Measurements from ENCODE around the gene ELOVL5. TPM values are rescaled to one million over a fixed set of nuclear protein-coding genes. Genes with fewer than 3 reads are reported as not detected.

ELOVL5 gene
- total and polyA plus RNA-seq, 2 experiments from 2014 or later, result 83.3 to 180 TPM

DNA sequence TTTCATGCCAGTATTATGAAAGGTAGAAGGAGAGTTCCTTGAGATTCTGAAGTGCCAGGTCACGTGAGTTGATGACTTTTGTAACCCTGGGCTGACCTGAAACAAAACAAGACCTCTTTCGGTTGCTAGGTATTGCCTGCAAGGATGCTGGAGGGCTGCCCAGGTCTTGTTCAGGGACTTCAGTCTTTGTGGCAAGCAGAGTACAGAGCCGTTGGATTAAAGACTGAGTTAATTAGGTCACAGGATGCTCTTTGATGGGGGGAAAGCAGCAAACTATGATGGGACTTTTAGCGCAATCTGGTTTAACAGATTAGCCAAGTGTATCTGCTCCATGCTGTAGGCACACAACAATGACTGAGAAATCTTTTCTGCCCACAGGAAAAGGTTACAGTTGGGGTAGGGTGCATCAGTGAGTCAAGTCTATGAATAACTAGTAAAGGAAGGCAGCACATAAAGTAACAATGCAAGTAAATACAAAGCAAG lies 12.8 kb upstream of the ELOVL5 start:
- Histone ChIP-seq H3K79me2 (replicated peaks; ENCODE audit: insufficient read depth) (no peaks in the 10 kb centered on the region), H3K4me3 (no peak overlapping the region), H4K20me1 (replicated peaks; ENCODE audit: insufficient read depth) (no peaks in the 10 kb centered on the region), H2AFZ (no peak overlapping the region), H3K4me2 (no peak overlapping the region), H3F3A (replicated peaks; ENCODE audit: low read depth) (no peaks in the 10 kb centered on the region), H3K9me2 (ENCODE audit: insufficient read depth) (no peaks in the 10 kb centered on the region), H3K36me3 (ENCODE audit: insufficient read depth) (no peaks in the 10 kb centered on the region), H3K27ac (ENCODE audit: low read depth) (no peak overlapping the region), H3K4me1 (ENCODE audit: insufficient read depth) (peaks cover 16% of the 10 kb centered on the region), H3K27me3 (ENCODE audit: insufficient read depth) (0 out of 2 replicates have a peak, but pooled peaks cover 4% of the 10 kb centered on the region)
- DNase-seq (ENCODE audit: low spot score) (no peak), ATAC-seq (no peak)
- H3K9me3 Mint-ChIP-seq, result peaks cover 18% of the 10 kb centered on the region
- H3K27me3 Mint-ChIP-seq (ENCODE audit: insufficient read depth, low read depth, poor library complexity), result peaks cover 11% of the 10 kb centered on the region
- TF ChIP-seq CREB1 (CRISPR knock-in tag; IDR thresholded peaks at IDR 0.05; ENCODE audit: low read depth) (no peak), ZNF331 (CRISPR knock-in tag; IDR thresholded peaks at IDR 0.05; ENCODE audit: low read depth) (no peak), NANOG (IDR thresholded peaks at IDR 0.05; ENCODE audit: borderline replicate concordance) (no peak), EZH2 (IDR thresholded peaks at IDR 0.05; ENCODE audit: low read depth, unreplicated experiment) (no peak), ZNF462 (CRISPR knock-in tag; IDR thresholded peaks at IDR 0.05) (no peak), REST (IDR thresholded peaks at IDR 0.05; ENCODE audit: unreplicated experiment) (no peak), POLR2AphosphoS5 (IDR thresholded peaks at IDR 0.05; ENCODE audit: low read depth) (no peak)
- H3K27ac Mint-ChIP-seq, result no peak overlapping the region
- H3K36me3 Mint-ChIP-seq (ENCODE audit: low read depth), result peaks cover 7% of the 10 kb centered on the region
- peaks cover 25% of the 10 kb centered on the region for H3K4me1 Mint-ChIP-seq
- no peak overlapping the region for H3K4me3 Mint-ChIP-seq

Measured in GM23338 (cell line).